Measurements from ENCODE around the gene SLC10A7. TPM values are rescaled to one million over a fixed set of nuclear protein-coding genes. Genes with fewer than 3 reads are reported as not detected.
A peak's percentile ranks its signal among the peaks of the same experiment; 100 is the strongest.

Gene SLC10A7
- total RNA-seq, 2 experiments from 2014 or later = 10.7 to 11.0 TPM

DNA sequence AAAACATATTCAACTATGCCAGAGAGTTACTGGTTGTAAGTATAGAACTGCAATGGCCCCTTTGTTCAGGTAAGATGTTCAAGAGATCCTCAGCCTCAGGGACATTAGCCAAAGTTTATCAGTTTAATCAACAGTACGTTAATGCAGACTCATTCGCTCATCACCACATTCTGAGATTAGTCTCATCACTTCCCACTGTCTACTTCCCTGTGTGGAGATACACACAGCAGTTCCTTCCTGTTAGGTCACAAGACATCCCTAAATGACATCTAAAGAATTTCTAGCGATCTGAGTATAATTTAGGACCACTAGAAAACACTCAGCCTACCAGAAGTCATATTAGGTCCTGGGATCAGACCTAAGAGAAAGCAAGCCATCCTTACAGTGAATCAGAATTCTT lies 10.4 kb downstream of the SLC10A7 start:
- H3K4me3 Mint-ChIP-seq = no peak overlapping the region
- H3K4me1 Mint-ChIP-seq (ENCODE audit: low read depth) = peaks cover 8% of the 10 kb centered on the region
- intact Hi-C loops (cut with micrococcal nuclease) = no loop called here
- ATAC-seq (no peak), DNase-seq (no peak)
- POLR2A ChIA-PET = no interaction called here
- H3K27ac Mint-ChIP-seq = no peak overlapping the region
- TF ChIP-seq CTCF (IDR thresholded peaks at IDR 0.05) = no peak
- CTCF ChIA-PET = no interaction called here
- peaks cover 23% of the 10 kb centered on the region for H3K36me3 Mint-ChIP-seq (ENCODE audit: low read depth)
- H3K27me3 Mint-ChIP-seq = no peaks in the 10 kb centered on the region
- no peaks in the 10 kb centered on the region for H3K9me3 Mint-ChIP-seq

DNA sequence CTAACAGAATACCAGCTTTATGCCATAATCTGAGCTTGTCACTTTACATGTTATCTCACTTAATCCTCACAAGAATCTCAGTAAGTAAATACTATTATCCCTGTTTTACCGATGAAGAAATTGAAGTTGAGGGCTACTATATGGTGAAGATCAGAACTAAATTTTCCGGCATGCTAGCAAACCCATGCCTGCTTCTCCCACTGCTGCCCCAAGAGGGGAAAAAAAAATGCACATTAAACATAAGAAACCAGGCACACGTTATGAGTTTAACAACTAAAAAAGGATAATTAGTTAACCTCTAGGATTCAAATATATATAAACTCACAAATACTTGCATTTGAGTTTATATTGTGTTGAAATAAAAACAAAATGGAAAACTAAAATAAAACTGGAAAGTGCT lies 10.8 kb downstream of the SLC10A7 start:
- ChIA-PET POLR2A (interaction anchor here (0.7 kb wide), 1 partner anchor 130 kb away, joined by 3 read pairs; no protein-coding TSS in a partner anchor), CTCF (no interaction called here)
- no peak for TF ChIP-seq CTCF (IDR thresholded peaks at IDR 0.05)
- Mint-ChIP-seq H3K27me3 (no peaks in the 10 kb centered on the region), H3K9me3 (no peaks in the 10 kb centered on the region), H3K4me1 (ENCODE audit: low read depth) (peaks cover 11% of the 10 kb centered on the region), H3K4me3 (no peak overlapping the region), H3K36me3 (ENCODE audit: low read depth) (peaks cover 23% of the 10 kb centered on the region), H3K27ac (no peak overlapping the region)
- DNase-seq (no peak), ATAC-seq (no peak)
- intact Hi-C loops (cut with micrococcal nuclease) = no loop called here

GRCh38 chr4:146508229-146508939 lies 13.4 kb downstream of the SLC10A7 start:
- H3K36me3 Mint-ChIP-seq (ENCODE audit: low read depth) = peaks cover 20% of the 10 kb centered on the region
- H3K27ac Mint-ChIP-seq = no peak overlapping the region
- no peak overlapping the region for H3K4me3 Mint-ChIP-seq
- no peaks in the 10 kb centered on the region for H3K9me3 Mint-ChIP-seq
- POLR2A ChIA-PET = no interaction called here
- peaks cover 14% of the 10 kb centered on the region for H3K4me1 Mint-ChIP-seq (ENCODE audit: low read depth)
- DNase-seq (no peak), ATAC-seq (no peak)
- TF ChIP-seq CTCF (IDR thresholded peaks at IDR 0.05) = no peak
- intact Hi-C loops (cut with micrococcal nuclease) = no loop called here
- CTCF ChIA-PET = interaction anchor here (0.7 kb wide), 1 partner anchor 12 kb away, joined by 4 read pairs; no protein-coding TSS in a partner anchor
- H3K27me3 Mint-ChIP-seq = no peaks in the 10 kb centered on the region

GRCh38 chr4:146507632-146508031 lies 14.1 kb downstream of the SLC10A7 start:
- no peaks in the 10 kb centered on the region for H3K27me3 Mint-ChIP-seq
- intact Hi-C loops (cut with micrococcal nuclease) = no loop called here
- H3K36me3 Mint-ChIP-seq (ENCODE audit: low read depth) = peaks cover 27% of the 10 kb centered on the region
- H3K4me1 Mint-ChIP-seq (ENCODE audit: low read depth) = peaks cover 14% of the 10 kb centered on the region
- no peaks in the 10 kb centered on the region for H3K9me3 Mint-ChIP-seq
- no peak overlapping the region for H3K27ac Mint-ChIP-seq
- ChIA-PET CTCF (no interaction called here), POLR2A (no interaction called here)
- no peak for TF ChIP-seq CTCF (IDR thresholded peaks at IDR 0.05)
- ATAC-seq (no peak), DNase-seq (no peak)
- H3K4me3 Mint-ChIP-seq = no peak overlapping the region

DNA sequence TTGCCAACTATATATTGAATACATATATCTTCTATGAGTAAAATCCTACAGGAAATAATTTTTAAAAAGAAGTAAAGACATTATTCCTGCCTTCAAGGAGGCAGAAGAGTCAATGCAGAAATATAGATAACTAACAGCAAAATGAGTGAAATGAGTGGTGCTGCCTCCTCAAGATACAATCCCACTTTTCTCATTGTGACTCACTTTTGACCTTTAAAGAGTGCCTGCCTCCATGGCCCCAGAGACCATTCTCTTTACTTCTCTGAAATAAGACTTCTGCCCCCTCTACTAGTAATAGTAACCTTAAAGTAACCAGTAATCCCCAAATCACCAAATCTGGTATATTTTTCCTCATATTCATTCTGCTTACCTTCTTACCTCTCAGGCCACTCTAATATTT lies 15.5 kb downstream of the SLC10A7 start:
- no peaks in the 10 kb centered on the region for H3K9me3 Mint-ChIP-seq
- CTCF ChIA-PET = no interaction called here

More for the DNA sequence above, 15.5 kb downstream of the SLC10A7 start:
- Mint-ChIP-seq H3K4me1 (ENCODE audit: low read depth) (peaks cover 14% of the 10 kb centered on the region), H3K27ac (no peak overlapping the region), H3K36me3 (ENCODE audit: low read depth) (peaks cover 30% of the 10 kb centered on the region), H3K27me3 (no peaks in the 10 kb centered on the region), H3K4me3 (no peak overlapping the region)
- DNase-seq = peak; percentile 11
- POLR2A ChIA-PET = no interaction called here
- intact Hi-C loops (cut with micrococcal nuclease) = no loop called here
- ATAC-seq = peak; percentile 86
- TF ChIP-seq CTCF (IDR thresholded peaks at IDR 0.05) = no peak

Data from activated CD8-positive, alpha-beta T cell treated with anti-CD3 and anti-CD28 coated beads for 36 hours (primary cell).